ENCODE results near the gene RGS6.

GRCh38 chr14:72333357-72333756, 401.1 kb downstream of the RGS6 start:
- no peak for TF ChIP-seq TAF1 (IDR thresholded peaks at IDR 0.05; ENCODE audit: low read depth, low read length)
- no peak for TF ChIP-seq POLR2A (IDR thresholded peaks at IDR 0.05; ENCODE audit: low read depth, low read length)
- no peak for TF ChIP-seq SPI1 (IDR thresholded peaks at IDR 0.05; ENCODE audit: low read depth, low read length)
- TF ChIP-seq POLR2AphosphoS5 (IDR thresholded peaks at IDR 0.05; ENCODE audit: low read depth, low read length) = no peak
- no peak for TF ChIP-seq POU2F2 (IDR thresholded peaks at IDR 0.05; ENCODE audit: low read depth, low read length)
